Activated naive CD4-positive, alpha-beta T cell treated with anti-CD3 and anti-CD28 coated beads, Interleukin-2, amount 50 U/mL, for 72 hours (primary cell): ENCODE data around the gene MYL12B. TPM values are rescaled to one million over a fixed set of nuclear protein-coding genes. Genes with fewer than 3 reads are reported as not detected.

Source experiments
- ATAC-seq, 2 donors: fragments of 150-1000 bp; cut with Tn5 transposase; 2 replicates each; pipeline ENCODE4 v1.10.0; 2021; ENCODE audit warnings: mild to moderate bottlenecking in 2 of 2, moderate library complexity in 2 of 2
- DNase-seq, 2 donors: peaks; one replicate each; pipeline ENCODE4 v3.0.0; 2021 to 2022; ENCODE audit warnings: low spot score in 2 of 2
- H3K27ac Mint-ChIP-seq, 2 donors: one replicate each; pipeline ENCODE4 v1.8.0; 2022; ENCODE audit warnings: mild to moderate bottlenecking in 2 of 2, mixed read lengths in 2 of 2
- H3K36me3 Mint-ChIP-seq, 2 donors: one replicate each; pipeline ENCODE4 v1.8.0; 2022; ENCODE audit warnings: mixed read lengths in 2 of 2
- H3K9me3 Mint-ChIP-seq, 2 donors: one replicate each; pipeline ENCODE4 v1.8.0; 2022; ENCODE audit warnings: mixed read lengths in 2 of 2
- total RNA-seq, 2 donors: library from RNA; stranded (reverse); gene quantifications; one replicate each; pipeline ENCODE4 v1.2.3, GENCODE V29; 2022

Gene MYL12B
- total RNA-seq, 2 donors from 2014 or later: 294 to 358 TPM

DNA sequence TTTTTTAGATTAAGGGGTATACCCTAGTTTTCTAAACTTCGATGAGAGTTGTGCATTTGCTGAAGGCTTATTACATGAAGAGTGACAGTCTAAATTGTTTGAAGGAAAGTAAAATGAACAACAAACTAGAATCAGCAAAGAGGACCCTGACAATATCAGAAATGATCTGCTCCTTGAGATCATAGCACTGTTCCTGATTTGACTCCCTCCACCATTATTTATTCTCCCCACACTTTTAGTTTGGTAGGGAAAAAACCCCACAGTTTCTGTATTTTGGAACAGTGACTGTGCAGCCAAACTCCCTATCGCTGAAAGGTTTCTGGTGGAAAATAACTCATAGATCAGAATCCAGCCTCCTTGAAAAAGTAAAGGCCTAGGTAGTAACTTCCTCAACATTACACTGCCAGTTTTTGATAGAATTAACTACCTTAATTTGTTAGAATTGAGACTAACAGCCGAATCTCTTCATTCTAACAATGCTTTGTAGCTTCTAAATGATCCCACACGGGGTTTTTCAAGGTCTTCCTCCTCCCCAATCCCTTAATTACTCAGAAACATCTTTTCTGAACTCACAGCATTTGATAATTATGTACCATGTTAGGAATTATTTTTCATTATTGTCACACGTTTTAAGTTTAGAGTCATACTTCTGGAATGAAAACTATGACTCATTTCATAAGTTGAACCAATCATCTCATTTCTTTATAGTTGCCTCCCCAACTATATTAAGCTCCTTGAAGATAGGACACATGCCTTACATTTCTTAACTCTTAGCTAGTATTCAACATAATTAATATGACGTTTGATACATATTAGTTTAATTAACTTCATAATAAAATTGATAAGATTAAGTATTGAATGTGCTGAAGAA, 11.5 kb upstream of the MYL12B start:
- Mint-ChIP-seq H3K36me3 (peaks cover 50 to 59% of the 10 kb centered on the region in 2 donors), H3K9me3 (no peaks in the 10 kb centered on the region), H3K27ac (peak overlapping the region; percentile 93 to 98)
- DNase-seq (no peak), ATAC-seq (peak in 1 of 2 donors; percentile 7)

DNA sequence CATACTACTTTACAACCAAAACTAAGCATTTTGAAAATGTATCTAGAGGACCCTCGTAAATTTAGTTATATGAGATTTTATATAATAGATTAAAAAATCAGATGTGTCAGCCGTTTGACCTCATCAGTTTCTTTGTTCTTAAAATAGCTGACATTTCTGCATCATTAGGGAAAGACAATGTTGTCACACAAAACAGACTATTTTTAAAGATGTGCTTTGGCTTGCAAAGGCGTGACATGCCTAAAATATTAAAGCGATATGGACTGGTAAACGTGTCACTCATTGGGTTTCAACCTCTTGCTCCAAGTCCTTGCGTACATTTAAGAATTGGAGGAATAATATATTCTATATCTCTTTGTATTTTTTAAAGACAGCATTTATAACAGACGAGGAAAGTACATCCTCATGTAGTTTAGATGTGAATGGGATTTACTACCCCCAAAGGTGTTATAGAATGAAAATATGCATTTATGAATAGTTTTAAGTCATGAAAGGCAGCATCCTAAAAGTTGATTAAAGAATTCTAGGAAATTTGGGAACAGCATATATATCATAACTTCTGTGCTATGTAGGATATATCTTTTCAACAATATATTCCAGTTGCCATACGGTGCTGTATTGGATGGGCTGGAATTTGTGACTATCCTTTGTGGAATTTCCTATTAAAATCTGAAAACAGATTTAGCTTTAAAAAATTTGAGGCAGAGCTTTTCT, 10.5 kb upstream of the MYL12B start:
- ATAC-seq (no peak), DNase-seq (no peak)
- no peaks in the 10 kb centered on the region for H3K9me3 Mint-ChIP-seq
- peak overlapping the region in 1 of 2 donors; percentile 22 for H3K27ac Mint-ChIP-seq
- H3K36me3 Mint-ChIP-seq: peaks cover 53 to 59% of the 10 kb centered on the region in 2 donors

DNA sequence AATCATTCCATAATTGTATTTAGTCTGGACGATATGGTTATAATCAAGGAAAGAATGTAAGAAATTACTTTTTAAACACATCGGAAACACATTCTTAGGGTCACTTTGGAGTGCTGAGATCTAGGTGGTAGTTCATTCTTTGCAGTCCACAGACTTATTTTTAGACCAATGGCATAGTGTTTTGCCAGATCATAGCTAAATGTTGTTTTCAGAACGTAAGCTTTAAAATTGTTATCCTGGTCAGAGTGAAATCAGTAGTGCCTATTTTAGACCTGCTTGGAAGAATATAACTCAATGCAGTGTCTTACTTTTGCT, 10.0 kb upstream of the MYL12B start:
- ATAC-seq (no peak), DNase-seq (no peak)
- Mint-ChIP-seq H3K27ac (no peak overlapping the region), H3K36me3 (peaks cover 48 to 64% of the 10 kb centered on the region in 2 donors), H3K9me3 (no peaks in the 10 kb centered on the region)

DNA sequence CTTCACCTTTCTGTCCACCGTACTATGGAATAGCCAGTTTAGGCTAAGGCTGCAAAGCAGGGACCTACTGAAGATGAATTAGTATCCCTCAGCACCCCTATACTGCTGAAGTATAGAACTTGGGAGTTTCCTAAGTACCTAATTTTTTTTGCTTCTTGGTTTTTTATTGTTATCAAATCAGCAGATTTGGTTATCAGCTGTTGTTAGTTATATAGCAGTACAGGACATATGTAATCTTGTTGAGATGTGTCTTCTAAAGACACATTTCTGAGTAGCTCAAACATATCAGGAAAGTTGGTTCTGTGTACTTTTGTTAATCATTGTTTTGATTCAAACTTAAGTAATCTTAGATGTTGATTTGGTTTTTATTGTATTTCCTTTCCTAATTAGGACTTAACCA, 9.1 kb upstream of the MYL12B start:
- H3K36me3 Mint-ChIP-seq: peaks cover 50 to 73% of the 10 kb centered on the region in 2 donors
- H3K9me3 Mint-ChIP-seq: no peaks in the 10 kb centered on the region
- no peak overlapping the region for H3K27ac Mint-ChIP-seq
- ATAC-seq: no peak
- DNase-seq: no peak

DNA sequence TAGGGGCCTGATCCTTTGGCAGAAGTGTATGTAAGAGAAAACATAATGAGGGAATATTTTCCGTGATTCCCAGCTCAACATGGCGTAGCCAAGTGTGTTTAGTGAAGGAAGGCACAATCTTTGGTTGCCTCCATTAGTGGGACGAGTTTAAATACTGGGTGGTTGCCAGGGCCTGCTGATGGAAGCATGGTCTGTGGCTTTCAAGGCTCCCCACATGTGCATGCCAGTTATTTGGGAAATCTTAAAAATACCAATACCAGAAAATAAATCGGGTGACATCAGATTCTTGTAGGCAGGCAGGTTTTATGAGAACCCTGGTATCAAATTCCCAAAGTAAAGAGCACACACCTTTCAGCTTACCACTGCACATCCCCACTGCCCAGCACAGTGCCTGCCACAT, 7.2 kb upstream of the MYL12B start:
- Mint-ChIP-seq H3K27ac (peak overlapping the region in 1 of 2 donors; percentile 17), H3K36me3 (peaks cover 38 to 61% of the 10 kb centered on the region in 2 donors), H3K9me3 (no peaks in the 10 kb centered on the region)
- DNase-seq (no peak), ATAC-seq (no peak)

DNA sequence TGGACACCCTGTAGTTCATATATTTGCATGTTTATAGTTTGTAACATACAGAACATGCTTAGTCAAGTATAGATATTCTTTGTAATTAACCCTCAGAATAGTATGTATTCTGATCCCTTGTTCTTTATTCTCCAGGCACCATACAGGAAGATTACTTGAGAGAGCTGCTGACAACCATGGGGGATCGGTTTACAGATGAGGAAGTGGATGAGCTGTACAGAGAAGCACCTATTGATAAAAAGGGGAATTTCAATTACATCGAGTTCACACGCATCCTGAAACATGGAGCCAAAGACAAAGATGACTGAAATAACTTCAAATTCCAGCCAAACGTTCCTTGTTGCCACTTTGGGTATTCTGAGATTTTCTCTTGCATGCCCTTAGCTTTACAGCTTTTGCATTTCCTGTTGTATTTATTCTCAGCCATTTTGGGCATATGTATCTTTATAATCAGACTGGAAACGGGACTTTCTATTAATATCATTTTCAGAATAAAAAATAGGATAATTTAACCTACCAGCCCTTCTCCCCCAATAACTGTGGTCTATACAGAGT, 6.2 kb upstream of the MYL12B start:
- no peak for DNase-seq
- Mint-ChIP-seq H3K27ac (peak overlapping the region in 1 of 2 donors; percentile 13), H3K9me3 (no peaks in the 10 kb centered on the region), H3K36me3 (peaks cover 30 to 57% of the 10 kb centered on the region in 2 donors)
- ATAC-seq: no peak

DNA sequence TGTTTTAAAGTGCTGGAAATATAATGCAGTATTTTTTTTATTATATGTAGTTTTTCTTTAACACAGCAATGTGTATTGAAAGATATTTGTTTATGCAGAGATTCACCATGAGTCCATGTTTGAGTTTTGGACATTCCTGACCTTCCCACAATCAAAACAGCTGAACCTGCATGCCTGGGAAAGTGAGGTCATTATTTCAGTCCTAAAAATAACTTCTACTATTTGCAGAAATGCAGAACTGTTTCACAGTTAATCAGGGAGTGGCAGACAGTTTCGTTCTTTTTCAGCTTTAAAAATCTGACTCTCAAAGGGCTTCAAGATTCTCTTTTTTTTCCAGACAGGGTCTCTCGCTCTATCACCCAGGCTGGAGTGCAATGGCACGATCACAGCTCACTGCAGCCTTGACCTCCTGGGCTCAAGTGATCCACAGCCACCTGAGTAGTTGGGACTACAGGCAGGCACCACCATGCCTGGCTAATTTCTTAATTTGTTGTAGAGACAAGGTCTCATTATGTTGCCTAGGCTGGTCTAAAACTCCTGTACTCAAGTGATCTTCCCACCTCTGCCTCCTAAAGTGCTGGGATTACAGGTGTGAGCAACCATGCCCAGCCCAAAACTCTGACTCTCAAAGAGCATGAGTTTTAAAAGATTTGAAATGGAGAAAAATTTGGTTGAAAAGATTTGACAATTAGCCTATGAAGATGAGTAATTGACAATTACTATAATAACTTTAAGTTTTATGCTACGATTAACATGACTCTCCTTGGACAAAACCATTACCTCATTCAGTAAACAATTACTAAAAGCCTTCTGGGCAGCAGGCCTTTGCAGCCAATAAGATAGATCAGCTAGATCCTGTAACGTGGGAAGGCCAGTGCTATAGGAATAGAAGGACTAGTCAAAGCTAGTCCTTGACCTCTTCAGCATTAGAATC, 5.0 kb upstream of the MYL12B start:
- Mint-ChIP-seq H3K27ac (peak overlapping the region in 1 of 2 donors; percentile 57), H3K9me3 (no peaks in the 10 kb centered on the region), H3K36me3 (peaks cover 37 to 60% of the 10 kb centered on the region in 2 donors)
- ATAC-seq (no peak), DNase-seq (no peak)

DNA sequence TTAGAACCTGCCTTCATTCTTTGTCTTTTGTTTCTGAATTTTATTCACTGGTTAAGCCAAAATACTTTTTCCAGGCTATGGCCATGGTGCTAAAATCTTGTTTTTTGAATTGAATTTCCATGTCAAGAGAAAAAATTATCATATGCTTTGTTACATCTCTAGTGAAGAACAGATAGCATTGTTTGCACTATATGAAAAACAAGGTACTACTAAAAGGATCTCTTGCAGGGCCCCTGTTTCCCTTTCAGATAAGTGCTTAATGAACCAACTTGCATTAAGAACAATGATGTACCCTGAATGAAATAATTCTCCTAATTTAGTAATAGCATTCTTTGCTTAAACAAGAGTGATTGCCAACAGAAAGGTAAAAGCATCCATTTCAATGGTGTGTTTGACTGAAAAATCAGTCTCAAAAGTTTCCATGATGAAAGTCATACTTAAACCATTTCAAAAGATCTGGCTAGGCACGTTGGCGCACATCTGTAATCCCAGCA, 4.3 kb upstream of the MYL12B start:
- Mint-ChIP-seq H3K27ac (peak overlapping the region in 1 of 2 donors; percentile 57), H3K36me3 (peaks cover 40 to 63% of the 10 kb centered on the region in 2 donors), H3K9me3 (no peaks in the 10 kb centered on the region)
- ATAC-seq (no peak), DNase-seq (no peak)

DNA sequence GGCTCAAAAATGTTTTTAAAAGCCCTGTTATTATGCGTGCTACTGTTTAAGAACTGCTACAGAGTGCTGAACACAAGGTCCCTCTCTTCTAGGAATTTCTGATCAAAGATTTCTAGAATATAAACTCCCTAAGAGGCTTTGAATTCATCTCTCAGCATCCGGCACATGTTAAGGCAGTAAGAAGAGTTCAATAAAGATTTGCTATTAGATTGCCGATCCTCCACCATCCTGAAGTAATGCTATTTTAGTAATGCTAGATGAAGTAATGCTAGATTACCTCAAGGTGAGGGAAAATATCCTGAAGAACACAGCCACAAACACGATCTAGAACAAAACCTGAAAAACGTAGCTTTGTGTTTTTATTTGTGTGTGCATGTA, 949 bp upstream of the MYL12B start:
- no peaks in the 10 kb centered on the region for H3K9me3 Mint-ChIP-seq
- H3K36me3 Mint-ChIP-seq: peaks cover 33 to 49% of the 10 kb centered on the region in 2 donors
- ATAC-seq (no peak), DNase-seq (no peak)
- H3K27ac Mint-ChIP-seq: peak overlapping the region; percentile 98

DNA sequence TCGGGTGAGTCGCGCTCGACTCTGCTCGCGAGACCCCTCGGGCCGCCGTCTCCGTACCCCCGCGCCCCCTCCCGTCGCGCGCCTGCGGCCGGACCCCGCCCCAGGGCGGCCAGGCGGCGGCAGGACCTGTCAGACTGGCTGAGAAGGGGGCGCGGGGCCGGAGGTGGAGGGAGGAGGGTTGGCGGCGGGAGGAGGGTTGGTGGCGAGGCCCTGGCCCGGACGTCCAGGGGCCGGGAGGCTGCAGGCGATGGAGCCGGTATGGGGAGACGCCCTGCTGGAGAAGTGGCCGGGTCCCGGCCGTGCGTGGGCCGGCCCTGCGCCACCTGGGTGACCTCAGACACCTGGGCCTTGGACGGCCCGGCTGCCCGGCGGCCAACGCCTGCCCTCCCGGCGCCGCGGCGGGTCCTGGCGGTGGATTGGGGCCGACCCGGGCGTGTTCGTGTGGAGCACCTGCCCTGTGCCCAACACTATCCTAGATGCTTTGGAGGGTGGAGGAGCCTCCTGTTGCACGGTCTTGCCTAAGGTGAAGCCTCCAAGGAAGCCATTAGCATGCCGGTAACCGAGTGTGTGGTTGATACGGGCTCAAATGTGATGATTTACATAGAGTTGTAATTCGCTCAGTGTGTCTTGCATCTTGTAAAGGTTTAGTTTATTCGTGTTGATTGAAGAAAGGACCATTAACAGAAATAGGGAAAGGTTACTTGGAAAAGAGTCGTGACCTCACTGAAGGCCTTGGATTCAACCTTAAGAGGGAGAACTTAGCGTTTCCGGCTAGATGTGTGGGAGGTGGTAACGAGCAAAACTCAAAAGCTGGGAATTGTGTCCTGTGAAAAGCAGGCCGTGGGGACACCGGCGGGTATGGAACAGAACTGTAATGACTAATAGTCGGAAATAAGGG, 550 bp downstream of the MYL12B start:
- ATAC-seq: peak; percentile 17 to 47
- DNase-seq: peak in 1 of 2 donors; percentile 47
- peaks cover 32 to 34% of the 10 kb centered on the region in 2 donors for H3K36me3 Mint-ChIP-seq
- H3K27ac Mint-ChIP-seq: peak overlapping the region; percentile 84 to 98
- no peaks in the 10 kb centered on the region for H3K9me3 Mint-ChIP-seq

DNA sequence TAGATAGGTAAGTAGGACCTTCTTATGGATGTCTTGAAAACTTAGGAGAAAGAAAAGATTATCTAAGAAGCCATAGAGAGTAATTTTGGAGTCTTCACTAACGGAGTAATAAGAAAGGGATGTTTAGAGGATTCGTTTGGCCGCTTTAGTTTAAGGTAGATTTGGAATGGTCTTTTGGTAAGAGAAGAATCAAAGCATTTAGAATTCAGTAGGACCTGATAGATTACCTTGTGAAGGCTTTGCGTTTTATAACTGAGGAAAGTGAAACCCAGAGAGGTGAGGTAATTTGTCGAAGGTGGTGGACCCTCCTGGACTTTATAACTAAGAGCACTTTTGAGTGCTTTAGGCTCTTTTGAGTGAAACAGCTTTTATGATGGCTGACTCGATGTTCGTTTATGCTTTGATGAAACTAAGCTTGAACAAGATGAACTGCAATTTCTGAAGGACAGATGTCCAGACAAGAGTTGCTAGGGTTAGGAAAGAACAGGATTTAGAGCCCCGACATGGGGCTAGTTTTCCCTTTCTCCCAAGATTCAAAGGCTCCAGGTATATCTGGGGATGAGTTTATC, 1.3 kb downstream of the MYL12B start:
- Mint-ChIP-seq H3K9me3 (no peaks in the 10 kb centered on the region), H3K27ac (peak overlapping the region; percentile 84 to 98)
- no peak for DNase-seq

DNA sequence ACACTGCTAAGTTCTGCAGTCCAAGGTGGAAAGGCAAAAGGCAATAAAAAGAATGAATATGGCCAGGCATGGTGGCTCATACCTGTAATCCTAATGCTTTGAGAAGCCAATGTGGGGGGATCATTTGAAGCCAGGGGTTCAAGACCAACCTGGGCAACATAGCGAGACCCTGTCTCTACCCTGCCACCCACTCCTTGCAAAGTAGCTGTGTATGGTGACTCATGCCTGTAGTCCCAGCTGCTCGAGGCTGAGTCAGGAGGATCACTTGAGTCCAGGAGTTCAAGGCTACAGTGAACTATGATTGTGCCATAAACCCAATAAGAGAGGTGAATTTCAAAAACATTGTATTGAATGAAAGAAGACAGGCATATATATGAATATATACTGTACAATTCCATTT, 2.4 kb downstream of the MYL12B start:
- Mint-ChIP-seq H3K36me3 (peaks cover 23 to 32% of the 10 kb centered on the region in 2 donors), H3K27ac (no peak overlapping the region)

More for the DNA sequence above, 1.3 kb downstream of the MYL12B start:
- ATAC-seq: no peak
- H3K36me3 Mint-ChIP-seq: peaks cover 25 to 27% of the 10 kb centered on the region in 2 donors

DNA sequence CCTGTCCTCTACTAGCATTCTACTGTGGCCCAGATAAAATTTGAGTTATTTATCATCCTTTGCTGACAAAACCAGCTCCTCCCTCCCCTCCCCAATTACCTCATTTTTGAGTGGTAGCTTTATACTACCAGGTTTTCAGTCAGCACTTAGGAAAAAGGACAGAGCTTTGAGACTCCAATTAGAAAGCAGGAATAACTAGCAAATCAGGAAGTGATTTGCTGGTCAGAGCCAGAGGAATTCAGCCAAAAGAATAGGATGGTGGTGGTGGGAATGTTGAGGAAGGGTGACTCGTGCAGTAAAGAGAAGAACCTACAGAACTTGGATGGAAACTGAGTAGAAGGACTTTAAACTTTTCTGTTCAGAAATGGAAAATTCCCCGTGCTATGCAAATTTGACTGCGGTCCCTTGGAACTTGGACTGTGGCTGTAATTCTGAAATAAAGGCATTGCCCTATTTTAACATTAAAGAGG, 3.7 kb downstream of the MYL12B start:
- Mint-ChIP-seq H3K36me3 (peaks cover 23 to 38% of the 10 kb centered on the region in 2 donors), H3K9me3 (peaks cover 0 to 5% of the 10 kb centered on the region in 2 donors), H3K27ac (peak overlapping the region; percentile 13 to 46)
- DNase-seq (no peak), ATAC-seq (no peak)

More for the DNA sequence above, 2.4 kb downstream of the MYL12B start:
- DNase-seq (no peak), ATAC-seq (no peak)
- H3K9me3 Mint-ChIP-seq: peaks cover 0 to 5% of the 10 kb centered on the region in 2 donors

DNA sequence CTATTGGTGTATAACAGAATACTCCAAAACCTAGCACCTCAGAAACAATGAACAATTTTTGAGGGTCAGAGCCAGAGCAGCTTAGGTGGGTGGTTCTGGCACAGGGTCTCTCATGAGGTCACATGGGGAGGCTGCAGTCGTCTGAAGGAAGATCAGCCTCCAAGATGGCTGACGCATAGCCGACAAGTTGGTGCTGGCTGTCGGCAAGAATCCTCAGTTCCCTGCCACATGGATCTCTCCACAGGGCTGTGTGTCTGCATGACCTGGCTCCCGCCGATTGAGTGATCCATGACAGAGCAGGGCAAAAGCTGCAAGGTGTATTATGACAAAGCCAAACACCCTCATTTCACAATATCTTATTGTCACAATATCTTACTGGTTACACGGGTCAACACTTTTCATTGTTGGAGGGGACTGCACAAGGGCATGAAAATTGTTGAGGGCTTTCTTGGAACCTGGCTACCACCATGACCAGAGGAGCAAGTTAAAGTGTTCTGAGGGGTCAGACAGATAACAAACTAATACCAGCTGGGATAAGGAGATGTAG, 4.2 kb downstream of the MYL12B start:
- peaks cover 17 to 34% of the 10 kb centered on the region in 2 donors for H3K36me3 Mint-ChIP-seq
- ATAC-seq (no peak), DNase-seq (no peak)
- H3K27ac Mint-ChIP-seq: peak overlapping the region in 1 of 2 donors; percentile 46
- H3K9me3 Mint-ChIP-seq: peaks cover 0 to 5% of the 10 kb centered on the region in 2 donors
